GM18867 (cell line): Measurements from ENCODE around the gene EPS8L3.

Experiments used
- ATAC-seq: cut with Tn5 transposase; IDR thresholded peaks from one replicate; pipeline ENCODE4 v1.9.1; 2021; ENCODE audit warnings: mild to moderate bottlenecking, moderate library complexity; ENCODE audit not compliant: unreplicated experiment

EPS8L3 gene

DNA sequence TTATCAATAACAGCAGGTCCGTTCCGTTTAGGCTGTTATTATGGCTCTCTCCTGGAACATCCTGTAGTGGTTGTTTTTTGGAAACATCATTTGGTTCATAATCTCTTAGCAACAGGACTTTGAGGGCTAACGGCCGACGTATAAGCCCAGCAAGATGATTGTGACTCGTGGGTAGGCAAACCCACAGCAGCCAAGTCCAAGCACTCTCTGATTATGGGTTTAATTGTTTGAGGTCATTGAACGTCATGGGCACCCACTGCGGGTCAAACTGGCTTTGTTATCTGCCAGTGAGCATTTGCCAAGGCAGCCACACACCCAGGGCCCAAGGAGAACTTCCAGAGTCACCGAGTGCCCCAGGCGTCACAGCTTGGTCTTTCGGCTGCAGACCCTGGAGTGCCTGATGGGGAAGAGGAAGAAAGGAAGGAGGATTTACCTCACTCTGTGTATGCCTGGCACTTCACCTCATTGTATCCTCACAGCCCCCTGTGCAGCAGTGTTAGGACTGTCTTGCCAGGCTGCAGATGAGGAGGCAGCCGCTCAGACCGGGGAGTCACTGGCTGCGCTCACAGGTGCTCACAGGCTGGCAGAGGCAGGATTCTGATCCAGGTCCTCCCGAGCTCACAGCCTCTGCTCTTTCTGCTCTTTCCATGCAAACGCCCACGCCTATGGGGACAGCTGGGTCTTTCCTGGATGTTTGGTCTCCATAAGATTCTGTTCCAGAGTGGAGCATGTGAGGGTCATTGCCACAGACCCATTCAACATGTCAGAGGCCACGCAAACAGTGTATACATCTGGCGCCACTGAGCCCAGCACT, 30.8 kb upstream of the EPS8L3 start:
- no peak for ATAC-seq

DNA sequence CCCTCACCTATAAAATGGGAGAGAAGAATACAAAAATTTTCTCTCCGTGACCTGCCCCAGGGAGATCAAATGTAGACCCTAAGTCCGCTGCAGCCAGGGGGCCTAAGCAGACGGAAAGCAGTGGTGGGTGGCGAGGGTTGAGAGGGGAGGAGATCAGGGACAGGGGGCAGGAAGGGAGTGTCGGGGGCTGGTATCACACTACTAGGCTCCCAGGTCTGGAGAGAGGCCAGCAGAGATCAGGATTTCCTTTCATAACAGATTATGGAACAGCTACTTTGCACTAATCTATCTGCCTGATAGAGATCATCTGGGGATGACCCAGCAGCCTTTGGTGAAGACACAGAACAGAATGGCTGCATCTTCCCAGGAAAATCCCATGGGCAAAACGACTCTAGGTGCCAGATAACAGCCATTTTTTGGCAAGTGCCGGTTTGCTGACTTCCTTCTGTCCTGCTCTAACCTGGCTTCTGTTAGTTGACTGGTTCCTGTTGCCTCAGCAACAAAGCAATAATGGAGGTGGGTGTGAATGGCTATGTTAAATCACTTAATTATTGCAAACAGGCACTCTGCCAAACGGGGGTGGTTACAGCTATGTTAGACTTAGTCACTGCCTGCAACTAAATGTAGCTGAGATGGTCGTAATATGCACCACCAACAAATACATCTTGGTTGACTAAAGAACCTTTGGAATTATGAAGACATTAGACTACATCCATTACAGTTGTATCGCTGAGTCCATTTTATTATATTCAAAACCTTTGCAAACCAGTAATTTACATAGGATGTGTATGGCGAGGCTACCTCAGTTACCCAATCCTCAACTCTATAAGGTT, 30.0 kb upstream of the EPS8L3 start:
- no peak for ATAC-seq

DNA sequence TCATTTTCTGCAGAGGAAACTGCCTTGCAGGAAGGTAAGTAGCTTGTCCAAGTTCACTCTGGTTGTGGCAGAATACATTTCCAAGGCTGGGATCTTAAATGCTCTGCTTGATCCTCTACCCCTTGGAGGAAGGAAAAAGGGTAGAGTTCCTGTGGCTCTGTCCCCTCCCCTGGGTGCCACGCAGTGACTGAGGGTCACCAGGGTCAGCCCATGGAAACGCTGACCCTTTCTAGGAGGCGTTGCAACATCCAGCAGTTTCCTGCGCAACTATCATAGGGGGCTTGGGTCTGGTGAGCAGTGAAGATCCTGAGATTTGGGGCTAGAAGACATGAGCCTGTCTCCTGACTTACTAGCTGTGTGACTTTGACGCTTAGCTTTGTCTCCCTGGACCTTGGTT, 29.4 kb upstream of the EPS8L3 start:
- ATAC-seq, result no peak

DNA sequence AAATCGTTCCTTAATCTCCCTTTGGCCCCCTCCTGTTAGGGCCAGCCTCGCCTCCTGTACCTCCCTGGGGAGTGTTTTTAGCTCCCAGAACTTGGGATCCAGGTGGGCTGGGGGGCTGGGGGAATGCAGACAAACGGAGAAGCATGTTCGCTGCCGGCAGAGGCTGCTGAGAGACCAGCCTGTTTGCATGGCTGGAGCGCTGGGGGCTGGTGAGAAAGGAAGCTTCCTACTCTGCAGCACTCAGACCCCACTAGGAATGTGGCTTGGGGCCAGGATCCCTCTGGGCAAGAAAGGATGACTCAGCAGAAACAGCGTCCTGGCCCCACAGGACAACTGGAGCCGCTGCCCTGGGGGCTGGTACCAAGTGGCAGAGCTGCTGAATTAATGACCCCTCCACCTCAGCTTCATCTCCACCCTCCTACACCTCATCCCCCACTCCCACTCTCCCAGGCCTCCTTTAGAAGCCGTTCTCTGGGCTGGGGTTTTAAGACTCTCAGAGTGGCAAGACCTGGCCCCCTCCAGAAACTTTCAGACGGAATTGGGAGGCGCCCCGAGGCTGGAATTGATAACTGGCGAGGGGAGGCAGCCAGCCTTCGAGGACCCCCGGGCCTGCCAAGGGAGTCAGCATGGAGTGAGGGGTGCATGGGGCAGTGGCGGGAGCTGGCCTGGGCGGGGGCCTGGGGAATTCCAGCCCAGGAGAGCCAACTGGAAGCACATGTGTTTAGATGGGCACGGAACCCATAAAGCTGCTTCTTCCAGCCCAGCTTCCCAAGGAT, 28.5 kb upstream of the EPS8L3 start:
- ATAC-seq, result no peak

DNA sequence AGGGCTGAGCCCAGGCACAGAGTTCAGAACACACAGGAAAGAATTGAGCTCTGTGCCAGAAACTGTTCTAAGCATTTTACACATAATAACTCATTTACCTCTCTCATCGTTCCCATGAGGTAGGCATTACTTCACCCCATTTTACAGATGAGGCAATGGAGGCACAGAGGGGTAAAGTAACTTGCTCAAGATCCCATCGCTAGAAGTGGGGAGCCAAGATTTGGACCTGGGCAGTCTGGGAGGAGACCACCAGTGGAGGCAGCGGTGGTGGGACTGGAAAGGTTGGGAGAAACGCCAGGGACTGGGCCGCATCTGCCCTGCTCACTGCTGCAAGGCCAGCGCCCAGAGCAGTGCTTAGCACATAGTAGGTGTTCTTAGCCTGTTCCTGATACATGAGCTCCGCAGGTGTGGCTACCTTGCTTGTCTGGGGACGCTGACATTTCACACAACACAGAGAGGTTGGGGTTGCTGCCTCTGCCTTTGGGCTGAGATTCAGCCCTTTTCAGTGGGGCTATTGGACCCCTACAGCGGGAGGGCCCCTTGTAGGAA, 27.8 kb upstream of the EPS8L3 start:
- ATAC-seq, result no peak

DNA sequence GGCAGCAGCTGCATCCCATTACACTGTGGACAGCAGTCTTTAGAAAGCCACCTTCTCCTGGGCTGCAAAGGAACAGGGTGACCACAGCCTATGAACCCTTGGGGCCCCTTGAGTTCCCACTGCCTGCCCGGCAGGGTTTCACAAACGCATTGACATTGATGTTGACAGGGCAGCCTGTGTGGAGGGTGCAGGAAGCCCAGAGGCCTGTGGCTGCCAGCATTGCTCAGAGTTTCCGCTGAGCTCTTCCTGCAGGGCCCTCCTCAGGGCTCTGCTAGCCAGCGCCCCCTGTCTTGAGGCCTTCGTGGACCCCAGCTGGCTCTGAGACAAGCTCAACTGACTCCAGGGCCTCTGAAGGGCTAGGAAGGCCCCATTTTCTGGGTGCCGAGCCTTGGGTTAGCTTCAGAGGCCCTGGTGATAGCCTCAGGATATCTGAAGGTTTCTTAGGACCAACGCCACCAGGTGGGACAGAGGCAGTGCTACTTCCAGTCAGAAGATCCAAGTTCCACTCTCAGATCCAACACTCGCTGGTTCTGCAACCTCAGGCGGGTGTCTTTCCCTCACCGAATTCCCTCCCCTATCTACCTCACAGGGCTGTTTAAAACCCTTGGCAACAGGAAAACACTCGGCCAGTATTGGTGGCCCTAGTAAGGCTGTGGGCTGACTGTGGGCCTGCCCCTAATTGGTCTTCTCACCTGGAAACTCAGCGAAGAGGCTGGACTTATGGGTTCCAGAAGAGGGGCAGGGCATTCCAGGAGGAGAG, 27.2 kb upstream of the EPS8L3 start:
- ATAC-seq, result peak; percentile 61

DNA sequence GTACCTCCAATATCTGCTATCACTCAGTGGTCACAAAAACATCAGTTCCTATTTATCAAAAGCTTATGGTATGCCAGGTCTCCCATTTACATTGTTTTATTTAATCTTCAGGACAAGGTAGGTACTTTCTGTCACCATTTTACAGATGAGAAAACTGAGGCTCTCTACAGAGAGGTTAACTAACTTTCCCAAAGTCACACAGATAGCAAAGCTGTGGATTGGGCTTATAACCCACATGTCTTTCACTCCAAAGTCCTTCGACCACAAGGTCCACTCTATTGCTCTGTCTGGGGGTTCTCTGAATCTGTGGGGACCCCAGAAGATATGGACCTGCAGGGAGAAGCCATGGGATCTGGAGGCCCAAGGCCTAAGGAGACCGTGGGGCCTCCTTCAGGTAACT, 26.6 kb upstream of the EPS8L3 start:
- ATAC-seq, result no peak

DNA sequence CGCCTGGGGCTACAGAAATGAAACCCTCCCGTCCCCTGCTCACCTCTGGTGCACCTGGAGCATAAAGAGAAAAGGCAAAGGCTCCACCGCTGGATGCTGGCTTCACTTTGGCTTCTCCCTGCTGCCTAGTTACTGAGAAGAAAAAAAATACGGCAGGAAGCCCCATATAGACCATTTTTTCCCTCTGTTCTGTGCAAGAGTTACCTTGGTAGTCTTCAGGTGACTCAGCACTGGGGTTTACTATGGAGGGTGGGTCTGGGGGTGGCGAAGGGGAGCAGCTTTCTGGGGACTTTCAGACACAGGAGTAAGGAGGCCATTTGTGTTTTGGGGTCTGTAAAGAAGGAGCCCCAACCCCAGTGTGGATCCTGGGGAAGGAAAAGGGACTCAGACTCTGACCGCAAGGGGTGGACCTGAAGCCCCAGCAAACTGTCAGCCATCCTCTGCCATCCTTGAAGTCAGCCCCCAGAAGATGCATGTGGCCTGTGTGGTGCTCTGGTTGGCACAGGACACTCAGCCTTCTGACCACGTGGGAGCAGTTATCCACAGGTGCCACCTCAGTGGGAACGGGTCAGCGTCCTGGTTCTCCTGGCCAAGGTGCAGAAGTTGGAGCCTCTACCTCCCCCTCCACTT, 25.9 kb upstream of the EPS8L3 start:
- no peak for ATAC-seq

DNA sequence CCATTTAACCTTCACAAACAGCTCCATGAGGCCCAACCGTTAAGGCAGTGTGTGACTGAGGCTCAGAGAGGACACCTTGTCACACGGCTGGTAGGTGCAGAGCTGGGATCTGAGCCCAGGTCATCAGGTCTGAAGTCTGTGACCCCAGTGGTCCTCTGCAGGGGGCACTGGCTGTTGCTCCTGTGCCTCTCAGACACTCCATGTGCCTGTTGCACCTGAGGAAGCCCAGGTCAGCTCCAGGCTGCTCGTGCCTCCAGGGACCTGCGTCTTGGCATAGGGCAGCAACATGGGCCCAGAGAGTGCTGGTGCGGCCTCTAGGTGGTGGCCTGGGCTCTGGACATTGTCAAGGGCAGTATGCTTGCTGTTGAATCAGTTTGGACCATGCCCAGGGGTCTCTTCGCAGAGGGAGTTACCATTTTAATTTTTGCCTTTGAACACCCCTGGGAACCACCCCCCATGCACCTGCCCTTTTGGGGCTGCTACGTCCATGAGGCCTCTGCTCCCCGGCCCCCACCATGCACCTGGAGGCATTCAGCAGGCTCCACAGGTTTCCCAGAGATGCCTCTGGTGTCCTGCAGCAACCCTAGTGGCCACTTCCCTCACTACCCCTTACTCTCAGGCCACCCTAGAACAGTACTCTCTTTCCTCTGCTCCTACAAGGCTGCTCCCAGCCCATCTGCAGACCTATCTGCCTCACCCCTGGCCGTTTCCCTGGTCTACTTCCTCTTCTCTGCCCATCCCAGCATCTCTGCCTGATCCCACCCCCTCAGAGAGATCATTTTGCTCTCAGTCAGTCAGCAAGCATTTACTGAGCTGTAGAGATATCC, 25.2 kb upstream of the EPS8L3 start:
- ATAC-seq, result no peak

DNA sequence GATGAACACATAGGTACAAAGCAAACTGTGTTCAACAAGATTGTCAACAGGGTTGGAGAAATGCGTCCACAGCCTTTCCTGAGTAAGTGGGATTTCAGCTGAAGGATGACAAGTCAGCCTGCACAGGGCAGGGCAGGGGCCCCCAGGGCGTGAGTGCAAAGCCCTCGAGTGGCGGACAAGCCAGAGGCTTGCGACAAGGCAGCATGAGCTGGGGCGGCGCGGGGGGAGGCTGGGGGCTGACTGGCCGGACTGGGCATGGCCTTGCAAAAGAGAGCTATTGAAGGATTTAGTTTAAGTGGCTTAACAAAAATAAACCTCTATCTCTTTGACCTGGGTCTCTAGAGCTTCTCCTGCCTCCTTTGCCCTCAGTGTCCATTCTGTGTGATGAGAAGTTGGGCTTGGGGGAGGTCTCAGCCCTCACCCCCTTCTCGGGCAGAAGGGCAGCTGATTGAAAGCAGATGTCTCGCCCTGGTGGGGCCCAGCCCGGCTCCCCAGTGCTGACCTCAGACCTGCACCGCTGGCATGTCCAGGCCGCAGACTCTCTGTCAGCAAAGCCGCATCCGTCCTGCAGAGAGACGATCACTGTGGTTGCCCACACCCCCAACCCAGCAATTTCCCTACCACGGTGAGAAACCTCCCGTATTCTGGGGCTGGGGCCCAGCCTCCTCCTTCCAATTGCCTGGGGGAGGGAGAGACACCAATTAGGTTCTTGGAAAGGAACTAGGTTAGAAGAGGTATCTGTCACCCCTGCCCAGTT, 24.3 kb upstream of the EPS8L3 start:
- ATAC-seq, result no peak

DNA sequence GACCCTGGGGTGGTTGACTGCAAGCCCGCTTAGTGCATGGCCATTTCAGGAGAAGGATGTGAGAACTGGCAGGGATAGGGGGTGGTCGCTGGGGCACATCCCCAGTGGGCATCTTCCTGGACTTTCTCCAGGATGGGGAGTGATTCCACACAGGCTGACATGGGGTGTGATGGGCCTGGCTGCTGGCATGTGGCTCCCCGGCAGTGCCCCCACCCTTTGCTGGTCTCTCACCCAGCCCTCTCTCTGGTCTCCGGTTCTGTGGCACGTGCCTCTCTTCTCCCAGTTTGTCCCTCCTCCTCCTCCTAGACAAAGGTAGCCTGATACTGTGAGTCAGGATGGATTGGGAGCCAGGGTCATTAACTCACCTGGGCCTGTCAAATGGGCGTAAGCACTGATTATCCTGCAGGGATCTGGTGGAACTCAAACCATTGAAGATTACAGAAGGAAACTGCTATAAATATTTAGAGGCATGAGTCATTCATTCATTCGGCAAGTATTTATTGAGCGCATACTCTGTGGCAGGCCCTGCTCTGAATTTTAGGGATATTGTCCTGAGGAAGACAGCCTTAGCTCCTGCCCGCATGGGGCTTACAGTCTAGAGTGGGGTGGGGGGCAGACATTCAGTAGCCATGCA, 23.6 kb upstream of the EPS8L3 start:
- no peak for ATAC-seq

DNA sequence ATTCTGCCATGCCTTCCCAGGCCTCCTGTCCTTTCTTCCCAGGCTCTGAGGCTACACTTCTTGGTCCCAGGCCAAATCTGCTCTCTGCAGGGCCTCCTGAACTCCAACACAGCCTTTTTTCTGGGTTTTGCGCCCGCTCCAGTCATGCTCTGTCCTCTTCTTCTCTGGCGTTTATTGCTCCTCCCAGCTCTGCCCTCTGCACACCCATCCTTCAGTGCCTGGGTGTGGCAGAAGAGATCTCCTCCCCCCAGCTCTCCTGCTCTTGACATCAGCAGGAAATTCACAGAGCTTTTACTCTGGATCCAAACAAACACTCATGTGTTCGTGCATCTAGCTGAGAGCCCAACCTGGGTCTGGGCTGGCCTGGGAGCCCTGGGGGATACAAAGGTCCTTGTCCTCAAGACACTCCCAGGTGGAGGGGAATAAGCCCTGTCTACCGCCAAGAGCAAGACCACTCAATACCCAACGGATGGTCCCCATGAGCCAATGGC, 22.9 kb upstream of the EPS8L3 start:
- ATAC-seq, result no peak

DNA sequence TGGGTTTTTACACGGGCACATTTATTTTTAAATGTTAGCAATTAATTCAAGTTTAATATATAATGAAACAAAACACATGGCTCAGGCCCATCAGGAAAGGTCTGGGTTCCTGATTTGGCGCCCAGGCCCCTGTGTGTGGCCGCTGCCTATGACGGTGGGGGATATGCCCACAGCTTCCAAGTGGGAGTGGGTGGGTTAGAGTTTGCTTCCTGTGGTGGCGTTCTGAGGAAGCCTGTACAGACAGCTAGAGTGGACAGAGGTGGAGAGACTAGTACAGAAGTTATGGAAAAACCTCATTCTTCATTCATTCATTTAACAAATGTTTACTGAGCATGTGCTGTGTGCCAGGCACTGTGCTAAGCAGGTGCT, 22.4 kb upstream of the EPS8L3 start:
- no peak for ATAC-seq

DNA sequence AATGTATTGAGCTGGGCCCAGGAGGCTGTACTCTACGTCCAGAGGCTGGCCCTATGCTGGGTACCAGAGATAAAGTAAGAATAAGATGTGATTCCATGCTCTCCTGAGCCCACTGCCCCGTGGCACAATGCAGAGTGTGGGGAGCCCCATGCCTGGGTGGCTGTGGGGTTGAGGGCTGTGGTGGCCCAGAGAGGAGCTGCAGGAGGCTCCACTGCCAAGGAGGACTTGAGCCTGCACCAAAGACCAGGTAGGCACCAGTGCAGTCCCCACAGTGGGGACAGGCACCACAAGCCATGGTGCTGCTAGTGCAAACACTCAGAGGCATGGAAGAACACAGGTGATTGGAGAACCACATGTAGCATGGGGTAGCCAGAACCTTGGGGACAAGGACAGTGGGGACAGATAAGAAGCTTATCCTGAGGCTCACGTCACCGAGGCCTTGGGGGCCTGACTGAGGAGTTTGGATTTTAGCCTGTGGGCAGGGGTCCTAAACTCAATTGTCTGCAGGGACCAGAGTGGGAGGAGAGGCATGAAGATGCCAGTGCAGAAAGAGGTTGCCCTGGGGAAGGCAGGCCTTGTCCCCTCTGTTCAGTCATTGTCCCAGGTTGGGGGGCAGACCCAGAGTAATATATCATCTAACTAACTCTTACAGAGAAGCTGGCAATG, 21.9 kb upstream of the EPS8L3 start:
- no peak for ATAC-seq

DNA sequence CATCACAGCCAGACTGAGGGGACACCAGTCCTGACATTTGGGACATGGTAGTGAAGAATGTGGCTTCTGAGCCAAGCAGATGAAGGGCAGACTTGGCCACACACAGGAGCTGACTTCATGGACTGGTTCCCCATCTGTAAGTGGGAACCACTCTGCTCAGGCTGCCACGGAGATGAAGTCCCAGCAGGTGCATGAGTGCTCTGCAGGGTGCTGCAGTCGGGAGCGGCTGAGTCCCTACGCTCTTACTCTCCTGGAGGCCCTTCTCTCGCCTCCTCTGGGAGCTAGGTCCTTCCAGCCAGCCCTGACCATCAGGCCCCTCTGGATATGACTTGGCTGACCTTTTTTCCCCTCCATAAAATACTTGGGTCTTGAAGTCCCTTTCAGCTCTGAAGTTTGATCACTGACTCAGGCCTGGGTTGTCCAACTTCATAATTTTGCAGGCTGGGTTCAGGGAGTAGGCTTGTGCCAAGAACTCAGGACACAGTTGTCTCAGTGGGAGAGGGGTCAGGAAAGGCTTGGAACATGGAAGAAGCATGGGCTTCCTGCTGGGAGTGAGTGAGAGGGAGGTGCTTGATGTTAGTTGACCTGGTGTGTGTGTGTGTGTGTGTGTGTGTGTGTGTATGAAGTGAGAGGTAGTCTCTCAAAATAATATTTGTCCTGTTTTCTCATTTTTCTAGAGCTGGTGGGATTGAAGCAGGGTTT, 21.0 kb upstream of the EPS8L3 start:
- no peak for ATAC-seq

DNA sequence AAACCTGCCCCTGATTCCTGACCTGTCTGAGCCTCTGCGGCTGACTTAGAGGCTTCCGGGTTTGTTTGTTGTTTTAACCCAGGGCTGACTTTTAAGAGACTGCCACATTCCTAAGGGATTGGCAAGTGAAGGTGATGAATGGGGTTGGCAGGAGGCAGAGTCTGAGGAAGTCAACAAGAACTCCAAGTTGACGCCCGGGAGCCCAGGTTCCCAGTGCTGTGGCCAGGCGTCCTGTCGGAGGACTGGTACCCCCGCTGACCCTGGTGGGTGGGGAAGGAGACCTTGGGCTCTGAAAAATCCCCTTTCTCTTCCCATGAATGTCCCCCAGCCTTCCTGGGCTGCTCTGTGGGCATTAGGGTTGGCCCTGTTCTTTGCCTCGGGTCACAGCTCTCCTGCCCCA, 19.7 kb upstream of the EPS8L3 start:
- ATAC-seq, result no peak

DNA sequence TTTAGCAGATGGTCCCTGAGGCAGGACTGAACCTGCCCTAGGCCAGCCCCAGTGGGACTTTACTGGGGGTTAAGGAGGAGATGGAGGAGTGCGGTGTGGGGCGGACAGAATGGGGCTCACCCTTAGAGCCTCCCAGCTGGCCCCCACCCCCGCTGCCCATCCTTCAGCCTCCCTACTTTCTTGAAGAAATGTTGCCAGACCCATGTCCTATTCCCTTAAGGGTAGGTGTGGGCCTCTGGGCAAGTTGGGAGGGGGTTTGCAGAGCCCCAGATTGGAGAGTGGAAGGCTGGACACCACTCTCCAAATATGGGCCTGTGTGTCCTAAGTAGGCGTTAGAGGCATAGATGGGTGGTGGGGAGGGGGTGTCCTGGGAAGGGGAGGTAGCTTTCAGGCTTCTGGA, 19.2 kb upstream of the EPS8L3 start:
- ATAC-seq, result no peak
